ENCODE results near the gene MXD3.

GRCh38 chr5:177359860-177360259, 48.2 kb upstream of the MXD3 start:
- TF ChIP-seq CTCF (IDR thresholded peaks at IDR 0.05 in 4 of 5, conservative IDR thresholded peaks at IDR 0.05 in 1 of 5) (no peak), POLR2A (IDR thresholded peaks at IDR 0.05) (no peak)

All from gastrocnemius medialis (tissue), 4 donors.